Activated naive CD4-positive, alpha-beta T cell treated with anti-CD3 and anti-CD28 coated beads, Interleukin-2, amount 50 U/mL, for 16 hours (primary cell): ENCODE results near the gene FSTL1.

Experiments
- DNase-seq: peaks from one replicate; pipeline ENCODE4 v3.0.0-alpha.2; 2020

The FSTL1 gene, protein sequence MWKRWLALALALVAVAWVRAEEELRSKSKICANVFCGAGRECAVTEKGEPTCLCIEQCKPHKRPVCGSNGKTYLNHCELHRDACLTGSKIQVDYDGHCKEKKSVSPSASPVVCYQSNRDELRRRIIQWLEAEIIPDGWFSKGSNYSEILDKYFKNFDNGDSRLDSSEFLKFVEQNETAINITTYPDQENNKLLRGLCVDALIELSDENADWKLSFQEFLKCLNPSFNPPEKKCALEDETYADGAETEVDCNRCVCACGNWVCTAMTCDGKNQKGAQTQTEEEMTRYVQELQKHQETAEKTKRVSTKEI

DNA sequence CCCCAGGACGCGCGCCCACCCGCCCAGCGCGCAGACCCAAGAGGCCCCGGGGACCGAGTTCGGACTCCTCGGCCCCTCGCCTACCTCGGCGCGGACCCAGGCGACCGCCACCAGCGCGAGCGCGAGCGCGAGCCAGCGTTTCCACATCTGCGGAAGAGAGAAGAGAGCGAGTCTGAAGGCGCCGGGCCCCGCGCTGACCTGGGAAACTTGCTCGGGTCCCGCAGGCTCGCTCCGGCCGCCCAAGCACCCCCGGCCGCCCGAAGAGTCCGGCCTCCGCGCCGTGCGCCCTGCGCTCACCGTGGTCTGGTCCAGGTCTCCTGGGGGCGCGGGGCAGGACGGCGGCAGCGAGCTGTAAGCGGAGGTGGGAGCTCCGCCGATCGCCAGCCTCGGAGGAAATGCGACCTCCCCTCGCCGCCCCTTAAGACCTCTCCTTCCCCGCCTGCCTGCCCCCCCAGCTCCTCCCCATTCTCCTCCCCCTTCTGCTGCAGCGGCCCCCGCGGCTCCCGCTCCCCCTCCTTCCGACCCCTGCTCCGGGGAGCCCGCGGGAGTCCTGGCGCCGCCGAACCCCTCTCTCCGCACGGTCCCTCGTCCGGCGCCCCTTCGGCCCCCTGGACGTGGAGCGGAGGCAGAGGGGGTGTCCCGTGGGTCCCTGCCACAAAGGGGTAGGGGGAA, at the start of gene FSTL1:
Gene FSTL1, minus strand, starts transcription at position 393 of the 672 bp plus-strand sequence. Its CDS starts 246 bp downstream, at position 147.
- peak; percentile 11 for DNase-seq

DNA sequence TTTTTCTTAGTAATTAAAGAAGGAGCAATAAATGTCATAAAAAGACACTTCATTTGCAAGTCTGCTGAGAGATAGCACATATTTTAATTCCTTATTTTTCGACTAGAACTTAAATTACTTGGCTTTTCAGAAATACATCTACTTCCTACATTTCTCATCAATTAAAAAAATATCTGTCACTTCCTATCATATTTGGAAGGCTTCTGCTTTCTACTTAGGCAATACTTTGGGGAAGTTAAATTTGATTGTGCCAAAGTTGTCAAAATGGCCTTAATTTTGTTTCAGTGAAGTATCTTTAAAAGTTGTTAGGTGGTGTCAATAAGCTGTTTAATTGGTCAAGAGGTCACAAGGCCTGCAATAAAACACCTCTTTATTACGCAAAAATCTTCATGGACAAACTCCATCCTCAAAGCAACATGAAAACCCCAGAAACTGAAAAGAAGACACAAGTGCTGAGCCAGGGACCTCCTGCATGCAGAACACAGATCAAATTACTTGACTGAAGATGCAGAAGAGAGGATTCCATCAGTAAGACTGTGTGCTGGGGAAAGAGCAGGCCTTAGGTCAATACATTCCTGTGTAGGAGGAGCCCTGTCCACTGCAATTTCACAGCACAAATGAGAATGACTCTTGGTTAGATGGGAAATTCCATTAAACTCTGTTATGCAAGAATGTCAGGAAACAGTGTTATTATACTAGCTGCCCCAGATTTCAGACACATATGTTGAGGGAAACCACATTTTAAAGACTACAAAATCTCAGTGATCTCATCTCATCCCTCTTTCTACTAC, 48.0 kb upstream of the FSTL1 start:
- no peak for DNase-seq

DNA sequence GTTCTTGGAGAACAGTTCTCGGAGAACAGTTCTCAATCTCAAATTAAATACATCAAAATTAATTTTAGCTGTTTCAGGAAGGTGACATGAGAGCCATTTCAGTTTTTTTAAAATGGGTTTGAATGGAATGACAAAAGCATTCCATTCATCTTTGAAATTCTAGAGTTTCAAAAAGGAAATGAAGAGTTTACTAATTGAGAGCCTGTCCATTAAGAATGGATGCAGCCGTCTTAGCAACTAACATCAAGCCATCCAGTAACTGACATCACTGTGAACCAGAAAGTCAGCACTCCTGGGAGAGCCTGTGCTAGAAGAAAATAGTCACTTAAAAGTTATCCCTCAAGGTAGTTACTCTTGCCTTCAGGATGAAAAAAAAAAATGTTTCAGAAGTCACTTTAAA, 47.0 kb upstream of the FSTL1 start:
- DNase-seq = no peak

DNA sequence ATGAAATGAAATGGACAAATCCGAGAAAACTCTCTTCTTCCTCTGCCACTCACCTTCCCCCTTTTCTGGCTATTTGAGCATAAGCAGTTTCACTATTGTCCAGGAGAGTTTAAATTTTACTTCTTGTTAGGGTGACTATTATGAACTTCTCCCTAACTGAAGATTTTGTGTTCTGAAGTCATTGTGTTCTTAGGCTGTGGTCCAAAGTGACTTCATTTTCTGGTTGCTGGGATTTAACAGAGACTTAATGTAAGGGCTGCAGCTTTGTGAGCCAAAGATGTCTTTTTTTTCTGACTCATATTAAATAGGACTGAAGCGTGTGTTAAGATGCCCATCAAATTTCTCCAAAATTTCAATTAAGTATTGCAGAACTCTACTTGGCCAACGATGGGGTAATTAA, 46.5 kb upstream of the FSTL1 start:
- DNase-seq = no peak

DNA sequence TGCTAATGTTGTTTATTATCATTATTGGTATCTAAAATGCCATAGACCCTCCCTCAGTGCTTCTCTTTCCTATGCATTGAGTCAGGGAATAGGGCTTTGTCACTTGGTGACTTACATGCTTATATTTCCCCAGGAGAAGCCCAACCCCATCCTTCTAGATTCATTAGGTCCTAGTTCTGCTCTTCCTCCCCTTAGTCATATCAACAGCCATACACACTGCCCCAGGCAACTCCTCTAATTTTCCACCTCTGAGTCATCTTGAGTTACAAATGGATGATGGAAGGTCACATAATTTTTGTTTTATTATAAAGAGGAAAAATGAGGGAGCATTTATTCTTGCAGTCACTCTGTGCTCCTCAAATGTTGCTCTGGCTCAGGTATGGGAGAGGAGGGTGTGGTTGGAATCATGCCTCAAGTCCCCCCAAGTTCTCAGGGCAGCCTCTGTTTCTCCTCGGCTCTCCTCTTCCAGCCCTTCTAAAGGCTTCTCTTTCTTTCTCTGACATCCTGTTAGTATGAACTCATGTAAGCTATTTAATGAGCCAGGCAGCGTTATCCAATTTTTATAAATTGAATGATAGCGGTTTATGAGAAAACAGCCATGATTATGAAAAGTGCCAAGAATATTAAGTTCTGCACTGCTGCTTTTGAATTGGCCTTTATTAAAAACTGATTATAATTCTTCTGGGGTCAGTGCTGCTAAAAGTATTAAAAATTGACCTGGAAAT, 45.6 kb upstream of the FSTL1 start:
- no peak for DNase-seq

DNA sequence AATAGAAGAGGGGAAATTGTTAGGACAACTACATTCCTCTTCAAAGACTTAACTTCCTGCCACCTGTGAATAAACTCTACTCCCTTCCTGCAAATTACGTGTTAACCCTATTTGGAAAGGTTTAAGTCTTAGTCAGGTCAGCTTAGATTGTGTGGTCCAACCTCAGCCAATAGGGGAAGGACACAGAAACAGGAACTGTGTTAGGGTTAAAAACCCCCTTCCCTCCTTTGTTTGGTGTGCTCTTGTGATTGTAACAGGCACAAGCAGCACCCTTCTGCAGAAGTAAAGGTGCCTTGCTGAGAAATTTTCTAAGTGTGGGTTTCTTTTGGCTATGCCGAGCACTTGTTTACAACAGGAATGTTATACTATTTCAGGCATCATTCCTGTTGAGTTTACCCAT, 45.0 kb upstream of the FSTL1 start:
- DNase-seq = no peak

DNA sequence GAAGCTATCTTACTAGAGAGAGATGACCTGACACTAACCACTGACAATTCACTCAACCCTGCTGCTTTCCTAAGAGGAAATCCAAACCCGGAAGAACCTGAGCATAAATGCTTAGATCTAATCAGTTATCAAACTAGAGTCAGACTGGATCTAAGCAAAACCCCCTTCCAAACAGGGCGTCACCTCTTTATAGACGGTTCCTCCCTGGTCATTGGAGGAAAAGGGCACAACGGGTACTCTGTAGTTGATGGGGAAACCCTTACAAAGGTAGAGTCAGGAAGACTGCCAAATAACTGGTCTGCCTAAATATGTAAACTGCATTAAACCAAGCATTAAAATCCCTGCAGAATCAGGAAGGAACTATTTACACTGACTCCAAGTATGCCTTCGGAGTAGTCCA, 41.3 kb upstream of the FSTL1 start:
- DNase-seq = no peak

DNA sequence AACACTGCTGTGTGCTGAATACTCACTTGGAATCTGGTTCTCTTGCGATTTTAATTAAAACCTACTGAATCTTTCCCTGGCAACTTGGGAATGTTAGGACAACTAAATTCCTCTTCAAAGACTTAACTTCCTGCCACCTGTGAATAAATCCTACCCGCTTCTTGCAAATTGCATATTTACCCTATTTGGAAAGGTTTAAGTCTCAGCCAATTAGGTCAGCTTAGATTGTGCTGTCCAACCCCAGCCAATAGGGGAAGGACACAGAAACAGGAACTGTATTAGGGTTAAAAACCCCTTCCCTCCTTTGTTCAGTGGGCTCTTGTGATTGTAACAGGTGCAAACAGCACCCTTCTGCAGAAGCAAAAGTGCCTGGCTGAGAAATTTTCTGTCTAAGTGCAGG, 38.6 kb upstream of the FSTL1 start:
- DNase-seq = no peak

DNA sequence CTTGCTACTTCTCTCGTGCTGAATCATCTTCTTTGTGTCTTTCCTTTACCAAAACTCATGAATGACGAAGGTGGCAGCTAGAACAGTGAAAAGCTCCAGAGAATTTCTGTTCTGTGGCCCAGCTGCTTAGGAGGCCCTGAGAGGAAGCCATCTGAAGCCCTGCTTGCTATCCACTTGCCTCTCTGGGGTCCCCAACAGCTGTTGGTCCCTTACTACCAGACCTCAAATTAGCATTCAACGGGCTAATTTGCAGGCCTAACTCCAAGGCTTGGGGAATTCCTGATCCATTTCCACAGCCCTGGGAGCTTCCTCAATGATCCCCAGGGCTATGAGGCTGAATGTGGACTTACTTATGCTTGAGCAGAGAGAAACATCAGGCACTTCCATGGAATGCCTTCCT, 37.5 kb upstream of the FSTL1 start:
- DNase-seq = no peak

DNA sequence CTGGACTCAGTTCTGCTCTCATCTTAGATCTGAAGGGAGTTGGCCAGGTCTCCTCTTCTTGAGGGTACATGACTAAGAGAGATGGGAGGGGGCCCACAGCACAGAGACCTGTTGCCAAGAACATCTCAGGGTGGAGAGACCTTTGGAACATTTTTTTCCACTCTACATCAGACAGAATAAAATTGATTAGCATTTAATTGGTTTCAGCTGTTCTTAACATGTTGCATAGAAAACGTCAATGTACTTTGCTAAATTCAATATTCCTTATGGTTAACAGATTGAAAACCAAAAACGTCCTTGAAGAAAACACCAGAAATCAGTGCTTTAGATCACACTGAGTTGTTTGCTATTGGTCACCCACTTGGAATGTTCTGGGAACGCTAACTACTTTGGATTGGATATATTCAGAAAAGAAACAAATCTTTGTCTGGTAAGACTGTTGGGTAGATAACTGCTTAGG, 36.4 kb upstream of the FSTL1 start:
- no peak for DNase-seq

DNA sequence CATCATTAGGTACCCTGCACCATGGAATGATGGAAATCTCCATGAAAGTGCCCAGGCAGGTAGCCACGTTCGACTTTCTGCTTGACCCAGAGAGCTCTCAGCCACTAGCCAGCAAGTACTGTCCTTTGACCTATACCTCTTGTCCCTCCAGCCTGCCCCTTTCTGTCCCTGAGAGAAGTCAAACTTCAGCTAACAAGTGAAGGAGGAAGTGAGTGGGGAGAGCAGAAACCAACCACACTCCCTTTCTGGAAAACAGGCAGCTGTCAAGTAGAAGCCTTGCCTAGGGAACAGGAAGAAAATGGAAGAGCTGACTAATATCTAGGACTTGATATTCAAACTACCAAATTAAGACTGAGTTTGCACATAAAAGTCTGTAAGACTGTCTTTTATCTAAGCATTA, 30.3 kb upstream of the FSTL1 start:
- DNase-seq = no peak

DNA sequence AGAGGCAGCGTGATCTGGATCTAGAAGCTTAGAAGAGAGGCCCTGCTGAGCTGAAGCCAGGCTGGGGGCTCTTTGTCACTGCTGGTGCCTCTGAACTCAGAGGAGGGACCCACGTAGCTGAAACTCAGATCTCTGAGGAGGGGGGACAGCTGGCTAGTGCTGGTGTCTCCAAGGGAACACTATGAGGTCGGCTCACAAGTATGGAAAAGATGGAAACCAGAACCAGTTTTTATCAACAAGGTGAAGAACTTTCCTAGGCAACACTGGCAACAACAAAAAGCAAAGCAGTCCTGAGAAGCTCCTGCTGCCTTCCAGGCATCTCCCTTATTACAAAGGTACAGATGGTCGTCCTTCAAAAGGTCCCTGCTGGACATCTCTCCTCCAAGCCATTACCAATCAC, 27.0 kb upstream of the FSTL1 start:
- no peak for DNase-seq

DNA sequence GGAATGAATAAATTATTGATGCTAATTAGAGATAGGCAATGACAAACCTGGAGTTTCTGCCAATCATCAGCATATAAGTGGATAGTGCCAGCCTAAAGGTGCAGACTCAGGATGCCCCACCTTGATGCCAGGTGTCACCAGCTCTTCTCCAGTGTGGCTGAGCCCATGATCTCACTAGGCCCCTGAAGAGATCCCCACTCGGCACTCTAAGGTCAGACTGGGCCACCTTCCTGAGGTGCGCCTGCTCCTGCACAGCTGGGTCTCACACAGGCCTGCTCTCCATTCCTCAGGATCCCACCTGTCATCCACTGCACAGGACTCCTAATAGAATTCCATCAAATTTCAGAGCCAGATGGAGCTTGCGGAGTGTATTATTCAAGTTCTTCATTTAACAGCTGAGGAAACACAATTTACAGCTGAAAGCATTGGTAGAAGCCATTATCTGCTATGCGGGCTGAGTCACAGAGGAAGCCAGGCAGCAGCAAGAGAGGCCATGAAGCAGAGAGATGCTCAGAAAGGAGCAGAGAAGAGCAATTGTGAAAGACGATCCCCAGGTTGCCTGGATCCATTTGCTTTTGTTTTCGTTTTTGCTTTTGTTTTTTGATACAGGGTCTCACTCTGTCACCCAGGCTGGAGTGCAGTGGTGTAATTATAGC, 25.1 kb upstream of the FSTL1 start:
- DNase-seq = no peak

DNA sequence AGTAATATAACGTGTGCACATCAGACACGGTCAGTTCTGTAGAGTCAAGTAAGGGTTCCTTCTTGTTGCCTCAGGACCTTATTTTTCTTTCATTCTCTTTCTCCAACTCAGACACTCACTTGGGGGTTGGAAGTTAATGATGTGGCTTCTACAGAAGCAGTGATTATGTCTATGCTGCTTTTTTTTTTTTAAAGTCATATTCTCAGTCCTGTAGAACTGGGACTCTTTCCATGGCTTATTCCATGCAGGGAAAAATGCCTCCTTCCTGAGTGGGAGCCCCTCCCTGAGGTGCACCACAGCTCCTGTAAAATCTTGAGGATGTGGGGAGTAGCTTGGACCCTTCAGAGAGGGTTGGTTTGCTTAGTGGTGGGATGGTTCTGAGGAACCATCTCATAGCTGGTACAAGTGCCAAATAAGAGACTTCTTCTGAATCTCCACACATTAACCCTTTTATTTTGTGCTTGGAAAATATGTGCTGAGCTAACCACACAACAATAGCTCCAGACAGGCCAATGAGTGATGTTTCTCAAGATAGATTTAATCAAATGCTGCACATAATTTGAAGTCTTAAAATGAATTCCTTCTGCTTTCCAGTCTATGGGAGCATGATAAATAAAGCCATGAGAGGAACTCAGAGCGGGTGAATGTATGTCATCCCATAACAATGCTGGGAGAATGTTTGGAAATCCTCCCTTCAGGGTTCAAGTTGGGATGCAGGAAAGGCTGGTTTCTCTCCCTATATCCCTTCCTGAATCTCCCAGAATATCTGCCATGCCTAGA, 23.3 kb upstream of the FSTL1 start:
- DNase-seq = no peak

DNA sequence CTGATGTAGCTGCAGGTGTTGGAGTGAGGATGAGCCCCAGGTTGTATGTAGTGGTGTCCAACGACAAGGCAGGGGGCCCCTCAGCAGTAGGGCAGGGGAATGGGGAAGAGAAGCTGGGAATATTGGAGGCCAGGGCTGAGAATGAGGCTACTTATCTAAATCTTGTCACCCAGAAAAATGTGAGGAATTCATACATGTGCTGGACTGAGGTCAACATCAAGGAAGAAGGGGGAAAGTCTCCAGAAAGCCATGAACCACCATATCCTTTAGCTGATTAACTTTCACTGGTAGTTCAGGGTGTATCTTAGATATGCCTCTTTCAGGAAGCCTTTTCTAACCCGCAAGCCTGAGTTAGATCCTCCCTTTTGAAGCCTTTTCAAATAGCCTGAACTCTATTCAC, 22.6 kb upstream of the FSTL1 start:
- DNase-seq = no peak

DNA sequence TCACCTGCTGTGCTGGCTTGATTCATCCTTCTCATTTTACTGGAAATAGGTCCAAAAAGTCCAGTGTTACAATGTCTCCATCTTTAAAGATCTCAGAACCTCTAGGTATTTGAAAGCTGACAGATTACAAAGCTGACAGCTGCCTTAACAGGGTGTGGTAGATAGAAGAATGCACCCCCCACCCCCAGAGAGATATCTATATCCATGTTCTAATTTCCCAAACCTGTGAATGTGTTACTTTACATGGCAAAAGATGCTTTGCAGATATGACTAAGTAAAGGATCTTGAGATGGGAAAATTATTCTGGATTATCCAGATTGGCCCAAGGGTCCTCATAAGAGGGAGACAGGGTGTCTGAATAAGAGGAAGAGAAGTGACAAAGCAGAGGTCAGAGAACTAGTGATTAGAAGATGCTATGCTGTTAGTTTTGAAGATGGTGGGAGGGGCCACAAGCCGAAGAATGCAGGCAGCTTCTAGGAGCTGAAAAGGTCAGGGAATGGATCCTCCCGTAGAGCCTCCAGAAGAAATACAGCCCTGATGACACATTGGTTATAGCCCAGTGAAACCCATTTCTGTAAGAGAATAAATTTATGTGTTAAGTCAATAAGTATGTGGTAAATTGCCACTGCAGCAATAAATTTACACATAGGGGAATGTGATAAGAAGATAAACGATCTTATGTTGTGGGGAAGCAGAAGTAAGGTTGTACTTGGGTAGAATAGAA, 21.5 kb upstream of the FSTL1 start:
- no peak for DNase-seq

DNA sequence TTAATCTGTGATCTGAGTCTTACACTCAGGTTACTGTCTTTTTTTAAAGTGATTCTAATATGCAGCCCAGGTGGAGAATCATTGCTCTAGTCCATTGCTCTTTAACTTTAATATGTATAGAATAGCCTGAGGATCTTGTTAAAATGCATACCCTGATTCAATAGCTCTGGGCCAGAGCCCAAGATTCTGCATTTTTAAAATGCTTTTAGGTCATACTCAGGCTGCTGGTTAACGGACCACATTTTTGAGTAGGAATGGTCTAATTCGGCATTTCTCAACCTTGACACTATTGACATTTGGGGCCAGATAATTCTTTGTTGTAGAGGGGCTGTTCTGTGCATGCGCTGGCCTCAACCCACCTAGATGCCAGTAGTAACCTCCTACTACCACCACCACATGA, 20.9 kb upstream of the FSTL1 start:
- no peak for DNase-seq

DNA sequence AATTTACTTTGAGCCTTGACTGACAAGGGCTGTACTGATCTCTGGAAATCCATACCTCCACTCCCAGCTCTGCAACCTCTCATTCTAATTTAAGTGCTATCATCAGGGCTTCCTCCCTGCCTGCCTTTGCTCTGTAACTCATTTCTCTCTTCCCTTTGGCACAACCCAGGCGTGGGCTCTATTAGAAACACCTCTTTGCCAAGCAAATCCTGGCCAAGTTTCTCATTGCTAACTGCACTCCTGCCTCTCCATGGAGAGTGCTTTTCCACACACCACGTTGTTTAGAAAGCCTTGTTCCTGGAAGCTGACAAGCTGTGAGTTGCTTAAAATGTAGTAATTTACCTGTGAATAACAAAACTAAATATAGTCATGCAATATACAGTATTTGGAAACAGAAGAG, 20.1 kb upstream of the FSTL1 start:
- DNase-seq = no peak

DNA sequence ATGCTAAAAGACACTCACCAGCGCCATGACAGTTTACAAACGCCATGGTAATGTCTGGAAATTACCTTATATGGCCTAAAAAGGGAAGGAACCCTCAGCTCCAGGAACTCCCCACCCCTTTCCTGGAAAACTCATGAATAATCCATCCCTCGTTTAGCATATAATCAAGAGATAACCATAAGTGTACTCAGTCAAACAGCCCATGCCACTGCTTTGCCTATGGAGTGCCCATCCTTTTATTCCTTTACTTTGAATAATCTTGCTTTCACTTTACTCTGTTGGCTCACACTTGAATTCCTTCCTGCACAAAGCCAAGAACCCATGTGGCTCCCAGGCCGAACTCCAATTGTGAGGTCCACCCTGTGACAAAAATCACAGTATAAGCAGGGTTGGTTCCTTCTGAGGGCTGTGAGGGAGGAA, 19.1 kb upstream of the FSTL1 start:
- no peak for DNase-seq

DNA sequence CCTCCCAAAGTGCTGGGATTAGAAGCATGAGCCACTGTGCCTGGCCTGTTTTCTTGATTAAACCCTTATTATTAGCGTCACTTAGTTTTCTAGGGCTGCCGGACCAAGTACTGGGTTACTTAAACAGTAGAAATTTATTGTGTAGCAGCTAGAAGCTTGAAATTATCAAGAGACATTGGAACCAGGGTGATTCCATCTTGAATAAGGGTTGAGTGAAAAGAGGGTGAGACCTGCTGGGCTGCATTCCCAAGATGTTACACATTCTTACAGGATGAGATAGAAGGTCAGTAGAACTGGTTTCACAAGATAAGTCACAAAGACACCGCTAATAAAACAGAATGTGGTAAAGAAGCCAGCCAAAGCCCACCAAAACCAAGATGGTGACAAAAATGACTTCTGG, 18.6 kb upstream of the FSTL1 start:
- no peak for DNase-seq

DNA sequence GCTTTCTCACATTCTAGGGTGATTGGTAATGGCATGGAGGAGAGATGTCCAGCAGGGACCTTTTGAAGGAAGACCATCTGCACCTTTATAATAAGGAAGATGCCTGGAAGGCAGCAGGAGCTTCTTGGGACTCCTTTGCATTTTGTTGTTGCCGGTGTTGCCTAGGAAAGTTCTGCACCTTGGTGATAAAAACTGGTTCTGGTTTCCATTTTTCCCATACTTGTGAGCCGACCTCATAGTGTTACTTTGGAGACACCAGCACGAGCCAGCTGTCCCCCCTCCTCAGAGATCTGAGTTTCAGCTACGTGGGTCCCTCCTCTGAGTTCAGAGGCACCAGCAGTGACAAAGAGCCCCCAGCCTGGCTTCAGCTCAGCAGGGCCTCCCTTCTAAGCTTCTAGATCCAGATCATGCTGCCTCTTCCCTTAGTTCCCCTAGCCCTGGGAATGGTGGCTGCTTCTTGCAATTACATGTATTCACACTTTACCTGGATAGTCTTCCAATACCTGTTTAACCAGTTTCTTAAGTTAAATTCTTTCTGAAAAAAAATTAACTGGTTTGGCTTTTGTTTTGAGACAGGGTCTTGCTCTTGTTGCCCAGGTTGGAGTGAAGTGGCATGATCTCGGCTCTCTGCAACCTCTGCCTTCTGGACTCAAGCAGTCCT, 18.0 kb upstream of the FSTL1 start:
- no peak for DNase-seq
